Activated CD4-positive, alpha-beta T cell treated with anti-CD3 and anti-CD28 coated beads, Interleukin-2, amount 50 U/mL, for 24 hours (primary cell): Measurements from ENCODE around the gene IRAG1.

ENCODE experiments used
- DNase-seq, 2 donors: peaks; one replicate each; pipeline ENCODE4 v3.0.0-alpha.2; 2020; ENCODE audit warnings: low read depth in 1 of 2, low spot score in 1 of 2

IRAG1 gene

GRCh38 chr11:10669258-10670033 lies 24.1 kb downstream of the IRAG1 start:
- no peak for DNase-seq

- DNase-seq = no peak
Measured at GRCh38 chr11:10667521-10667885, 26.1 kb downstream of the IRAG1 start.

GRCh38 chr11:10666556-10667520 lies 26.7 kb downstream of the IRAG1 start:
- DNase-seq = no peak

GRCh38 chr11:10664496-10664895 lies 29.1 kb downstream of the IRAG1 start:
- DNase-seq = no peak

GRCh38 chr11:10663990-10664389 lies 29.6 kb downstream of the IRAG1 start:
- no peak for DNase-seq

GRCh38 chr11:10663365-10663764 lies 30.2 kb downstream of the IRAG1 start:
- DNase-seq = no peak

- DNase-seq = no peak
Measured at GRCh38 chr11:10660323-10660722, 33.2 kb downstream of the IRAG1 start.

GRCh38 chr11:10659339-10660216 lies 34.0 kb downstream of the IRAG1 start:
- no peak for DNase-seq

- no peak for DNase-seq
Measured at GRCh38 chr11:10658621-10659338, 34.8 kb downstream of the IRAG1 start.

- DNase-seq = no peak
Measured at GRCh38 chr11:10657308-10658271, 36.0 kb downstream of the IRAG1 start.

GRCh38 chr11:10655943-10656576 lies 37.5 kb downstream of the IRAG1 start:
- no peak for DNase-seq

GRCh38 chr11:10655227-10655626 lies 38.3 kb downstream of the IRAG1 start:
- DNase-seq = no peak

GRCh38 chr11:10654811-10655150 lies 38.8 kb downstream of the IRAG1 start:
- no peak for DNase-seq

- DNase-seq = peak in 1 of 2 donors; percentile 30
Measured at GRCh38 chr11:10653946-10654810, 39.4 kb downstream of the IRAG1 start.

- no peak for DNase-seq
Measured at GRCh38 chr11:10653261-10653660, 40.3 kb downstream of the IRAG1 start.

- DNase-seq = no peak
Measured at GRCh38 chr11:10651656-10652361, 41.7 kb downstream of the IRAG1 start.

GRCh38 chr11:10650630-10651029 lies 42.9 kb downstream of the IRAG1 start:
- no peak for DNase-seq
